ENCODE results near the gene BRD1.

BRD1 gene

GRCh38 chr22:49827853-49828598 is at the start of gene BRD1:
Gene BRD1 (minus strand): TSS chr22:49827873. CDS start chr22:49824317, 3,556 bp downstream.
- peak in 4 of 6 experiments; percentile 28 to 56 (median 34) for DNase-seq

GRCh38 chr22:49873228-49873940 is 45.7 kb upstream of the BRD1 start:
- DNase-seq, result no peak

- DNase-seq, result no peak
These were observed 44.7 kb upstream of the BRD1 start for GRCh38 chr22:49872347-49872746.

GRCh38 chr22:49871482-49871881 is 43.8 kb upstream of the BRD1 start:
- DNase-seq, result no peak

DNA sequence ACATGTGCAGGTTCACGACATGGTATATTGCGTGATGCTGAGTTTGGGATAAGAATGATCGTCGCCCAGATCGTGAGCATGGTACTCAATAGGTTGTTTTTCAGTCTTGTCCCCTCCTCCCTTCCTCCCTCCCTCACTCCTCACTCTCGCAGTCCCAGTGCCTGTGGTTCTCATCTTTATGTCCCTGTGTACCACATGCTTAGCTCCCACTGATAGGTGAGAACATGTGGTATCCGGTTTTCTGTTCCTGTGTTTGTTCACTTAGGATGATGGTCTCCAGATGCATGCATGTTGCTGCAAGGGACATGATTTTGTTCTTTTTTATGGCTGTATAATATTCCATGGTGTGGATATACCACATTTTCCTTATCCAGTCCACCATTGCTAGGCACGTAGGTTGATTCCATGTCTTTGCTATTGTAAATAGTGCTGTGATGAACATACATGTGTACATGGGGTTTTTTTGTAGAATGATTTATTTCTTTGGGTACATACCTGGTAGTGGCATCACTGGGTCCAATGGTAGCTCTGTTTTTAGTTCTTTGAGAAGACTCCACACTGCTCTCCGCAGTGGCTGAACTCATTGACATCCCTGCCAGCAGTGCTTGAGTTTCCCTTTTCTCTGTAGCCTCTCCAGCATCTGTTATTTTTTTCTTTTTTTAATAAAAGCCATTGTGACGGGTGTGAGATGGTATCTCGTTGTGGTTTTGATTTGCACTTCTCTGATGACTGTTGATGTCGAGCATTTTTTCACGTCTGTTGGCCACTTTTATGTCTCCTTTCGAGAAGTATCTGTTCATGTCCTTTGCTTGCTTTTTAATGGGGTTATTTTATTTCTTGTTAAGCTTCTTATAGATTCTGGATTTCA is 42.4 kb upstream of the BRD1 start:
- peak in 3 of 6 experiments; percentile 21 to 47 (median 33) for DNase-seq

DNA sequence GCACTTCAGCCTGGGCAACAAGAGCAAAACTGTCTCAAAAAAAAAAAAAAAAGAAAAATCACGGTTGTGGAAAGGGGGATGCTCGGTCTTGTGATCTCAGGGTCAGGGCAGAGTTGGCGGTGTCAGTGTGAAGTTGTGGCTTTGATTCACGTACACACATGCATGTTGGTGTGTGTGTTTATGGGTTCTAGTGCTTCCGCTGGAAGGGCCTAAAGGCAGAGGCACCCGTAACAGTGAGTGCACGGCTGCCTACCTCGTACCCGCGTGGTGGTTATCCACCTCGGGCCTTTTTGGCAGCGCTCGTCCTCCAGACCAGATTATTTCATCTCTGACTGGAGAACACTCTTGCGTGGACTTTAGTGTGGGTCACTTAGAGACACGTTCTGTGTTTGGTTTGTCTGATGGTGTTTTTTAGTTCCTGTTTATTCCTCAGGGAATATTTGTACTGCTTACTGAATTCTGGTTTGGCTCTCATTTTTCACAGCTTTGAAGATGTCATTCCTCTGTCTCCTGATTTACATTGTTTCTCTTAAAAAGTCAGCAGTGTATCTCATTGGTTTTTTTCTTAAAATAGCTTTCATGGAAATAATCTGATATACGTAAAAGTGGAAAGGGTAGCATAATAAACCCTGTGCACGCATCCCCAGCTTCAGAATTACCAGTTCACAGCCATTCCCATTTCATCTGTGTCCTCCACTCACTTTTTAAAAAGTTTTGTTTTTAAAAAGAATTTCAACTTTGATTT is 41.6 kb upstream of the BRD1 start:
- DNase-seq, result no peak

DNA sequence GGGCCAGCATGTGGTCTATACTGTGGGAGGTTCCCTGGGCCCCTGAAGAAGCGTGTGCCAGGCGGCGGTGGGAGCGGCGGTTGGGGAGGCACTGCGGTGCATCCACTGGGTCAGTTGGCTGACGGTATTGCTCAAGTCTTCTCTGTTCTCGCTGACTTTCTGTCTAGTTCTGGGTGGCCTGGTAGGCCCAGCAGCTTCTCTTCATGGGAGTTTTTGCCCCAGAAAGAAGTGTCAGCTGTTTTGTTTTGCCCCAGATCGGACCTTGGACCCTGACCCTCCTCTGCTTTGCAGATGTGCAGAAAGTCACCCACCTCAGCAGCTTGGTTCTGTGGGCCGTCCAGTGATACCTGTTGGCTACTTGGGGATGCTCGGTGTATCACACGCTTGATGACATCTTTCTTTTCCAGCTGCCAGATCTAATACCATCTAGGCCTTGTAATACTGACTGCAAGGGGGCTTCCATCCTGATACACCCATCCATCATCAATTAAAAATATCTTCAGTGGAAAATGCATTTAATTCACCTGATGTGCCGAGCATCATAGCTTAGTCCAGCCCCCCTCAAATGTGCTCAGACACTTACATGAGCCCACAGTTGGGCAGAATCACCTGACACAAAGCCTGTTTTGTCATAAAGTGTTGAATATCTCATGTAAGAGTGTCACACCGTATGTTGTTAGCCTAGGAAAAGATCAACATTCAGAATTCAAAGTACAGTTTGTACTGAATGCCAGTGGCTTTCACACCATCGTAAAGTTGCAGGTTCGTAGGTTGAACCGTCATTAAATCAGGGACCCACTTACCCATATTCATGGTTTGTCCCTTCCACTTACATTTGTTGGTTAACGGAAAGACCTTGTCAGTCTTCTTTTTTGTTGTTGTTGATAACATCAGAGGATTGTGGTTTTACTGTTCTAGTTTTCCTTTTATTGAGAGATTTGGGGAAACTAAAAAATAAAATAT is 39.9 kb upstream of the BRD1 start:
- no peak for DNase-seq

DNA sequence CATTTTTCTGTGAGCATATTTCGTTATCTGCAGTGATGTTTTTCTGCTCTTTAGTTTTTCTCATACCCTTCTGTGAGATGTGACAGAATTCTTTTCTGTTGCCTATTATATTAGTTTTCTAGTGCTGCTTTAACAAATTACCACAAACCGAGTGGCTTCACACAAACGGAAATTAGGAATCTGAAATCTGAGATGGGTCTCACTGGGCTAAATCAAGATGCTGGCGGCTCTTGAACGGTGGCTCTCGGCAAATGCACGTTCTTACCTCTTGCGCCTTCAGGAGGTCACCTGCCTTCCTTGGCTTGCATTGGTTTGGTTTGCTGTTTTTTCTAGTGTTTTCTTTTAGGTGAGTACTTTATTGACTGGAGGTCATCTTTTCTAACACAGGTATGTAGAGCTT is 39.0 kb upstream of the BRD1 start:
- no peak for DNase-seq

GRCh38 chr22:49866134-49866533 is 38.5 kb upstream of the BRD1 start:
- DNase-seq, result no peak

DNA sequence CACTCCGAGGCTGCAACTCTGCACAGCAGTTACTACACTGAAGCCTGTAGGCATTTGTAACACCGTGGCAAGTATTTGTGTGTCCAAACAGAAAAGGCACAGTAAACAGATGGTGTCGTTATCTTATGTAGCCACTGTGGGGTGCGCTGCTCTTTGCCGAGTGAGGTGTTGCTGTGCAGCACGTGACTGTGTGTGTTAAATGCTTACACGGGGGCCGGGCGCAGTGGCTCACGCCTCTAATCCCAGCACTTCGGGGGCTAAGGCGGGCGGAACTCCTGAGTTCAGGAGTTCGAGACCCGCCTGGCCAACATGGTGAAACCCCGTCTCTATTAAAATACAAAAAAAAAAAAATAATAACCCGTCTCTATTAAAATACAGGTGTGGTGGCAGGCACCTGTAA is 37.5 kb upstream of the BRD1 start:
- no peak for DNase-seq

- DNase-seq, result no peak
These were observed 36.3 kb upstream of the BRD1 start for GRCh38 chr22:49863931-49864330.

DNA sequence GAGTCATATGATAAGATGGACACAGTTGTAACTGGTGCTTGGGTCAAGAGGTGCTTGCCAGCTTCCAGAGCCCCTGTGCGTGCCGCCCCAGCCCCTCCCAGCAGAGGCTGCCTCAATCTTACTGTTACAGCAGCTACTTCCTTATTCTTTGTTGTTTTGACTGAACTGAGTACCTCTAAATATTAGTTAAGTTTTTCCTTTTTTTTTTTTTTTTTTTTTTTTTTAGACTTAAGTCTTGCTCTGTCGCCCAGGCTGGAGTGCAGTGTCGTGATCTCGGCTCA is 34.8 kb upstream of the BRD1 start:
- DNase-seq, result no peak

- no peak for DNase-seq
These were observed 34.2 kb upstream of the BRD1 start for GRCh38 chr22:49861642-49862495.

DNA sequence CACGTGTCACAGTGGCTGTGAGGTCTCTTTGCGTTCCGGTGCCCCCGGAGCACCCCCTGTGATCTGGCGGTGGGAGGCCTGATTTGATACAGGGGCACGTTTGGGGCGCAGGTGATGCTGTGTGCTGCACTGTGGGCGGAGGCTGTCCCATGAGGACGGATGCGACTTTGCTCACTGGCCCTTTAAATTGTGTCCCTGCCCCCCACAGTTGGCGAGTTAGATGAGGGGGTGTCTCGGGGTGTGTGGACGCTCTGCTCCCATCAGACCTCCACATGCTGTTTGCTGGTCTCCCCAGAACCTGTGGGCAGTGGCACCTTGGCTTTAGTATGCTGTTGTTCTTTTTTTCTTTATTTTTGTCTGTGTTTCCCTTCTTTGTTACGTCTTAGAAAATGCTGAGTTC is 31.2 kb upstream of the BRD1 start:
- DNase-seq, result no peak

DNA sequence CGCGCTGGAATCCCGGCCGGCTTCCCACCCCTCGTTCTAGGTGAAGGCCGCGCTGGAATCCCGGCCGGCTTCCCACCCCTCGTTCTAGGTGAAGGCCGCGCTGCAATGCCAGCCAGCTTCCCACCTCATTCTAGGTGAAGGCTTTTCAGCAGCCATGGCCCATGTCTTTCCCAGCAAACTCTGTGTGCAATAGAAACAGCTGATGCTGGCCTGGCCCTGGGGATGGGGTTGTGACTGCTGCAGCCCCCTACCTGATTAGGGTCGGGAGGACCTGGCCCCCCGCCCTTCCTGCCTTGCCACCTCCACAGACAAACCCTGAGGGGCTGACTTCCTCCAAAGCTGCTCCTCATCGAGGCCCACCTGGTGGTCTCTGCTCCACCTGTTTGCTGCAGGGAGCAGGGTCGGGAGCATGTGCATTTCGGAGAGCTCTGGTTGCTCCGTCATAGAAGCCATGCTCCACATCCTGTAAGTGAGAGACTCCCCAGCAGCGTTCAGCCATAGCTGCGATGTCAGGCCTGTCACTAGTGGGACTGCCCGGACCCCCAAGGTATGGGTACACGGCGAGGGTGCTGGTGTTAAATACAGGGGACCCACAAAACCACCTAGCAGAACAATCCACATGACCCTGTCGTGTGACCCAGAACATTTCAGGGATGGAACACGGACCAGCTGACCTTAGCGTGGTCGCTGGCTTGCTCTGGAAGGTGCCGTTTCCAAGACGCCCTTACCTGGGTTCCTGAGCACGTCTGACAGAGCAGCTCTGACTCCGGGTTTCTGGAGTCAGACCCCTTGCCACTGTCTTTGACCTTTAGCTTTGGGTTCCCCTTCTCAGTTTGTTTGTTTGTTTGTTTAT is 29.3 kb upstream of the BRD1 start:
- no peak for DNase-seq

DNA sequence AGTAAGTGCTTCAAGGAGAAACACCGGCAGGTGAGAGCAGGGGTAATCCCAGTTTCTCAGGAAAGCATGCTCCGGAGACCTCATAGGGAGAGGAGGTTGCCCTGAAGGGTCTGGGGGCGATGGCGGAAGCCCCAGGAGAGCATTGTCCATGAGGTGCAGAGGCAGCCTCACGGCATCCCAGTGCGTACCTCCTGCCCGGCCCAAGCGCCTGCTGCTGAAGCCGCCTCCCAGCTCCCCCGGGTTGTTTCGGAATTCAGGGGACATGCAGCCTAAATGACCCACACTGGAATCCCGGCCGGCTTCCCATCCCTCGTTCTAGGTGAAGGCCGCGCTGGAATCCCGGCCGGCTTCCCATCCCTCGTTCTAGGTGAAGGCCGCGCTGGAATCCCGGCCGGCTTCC is 28.7 kb upstream of the BRD1 start:
- no peak for DNase-seq

GRCh38 chr22:49855251-49855911 is 27.7 kb upstream of the BRD1 start:
- DNase-seq, result peak in 3 of 6 experiments; percentile 23 to 41 (median 29)

DNA sequence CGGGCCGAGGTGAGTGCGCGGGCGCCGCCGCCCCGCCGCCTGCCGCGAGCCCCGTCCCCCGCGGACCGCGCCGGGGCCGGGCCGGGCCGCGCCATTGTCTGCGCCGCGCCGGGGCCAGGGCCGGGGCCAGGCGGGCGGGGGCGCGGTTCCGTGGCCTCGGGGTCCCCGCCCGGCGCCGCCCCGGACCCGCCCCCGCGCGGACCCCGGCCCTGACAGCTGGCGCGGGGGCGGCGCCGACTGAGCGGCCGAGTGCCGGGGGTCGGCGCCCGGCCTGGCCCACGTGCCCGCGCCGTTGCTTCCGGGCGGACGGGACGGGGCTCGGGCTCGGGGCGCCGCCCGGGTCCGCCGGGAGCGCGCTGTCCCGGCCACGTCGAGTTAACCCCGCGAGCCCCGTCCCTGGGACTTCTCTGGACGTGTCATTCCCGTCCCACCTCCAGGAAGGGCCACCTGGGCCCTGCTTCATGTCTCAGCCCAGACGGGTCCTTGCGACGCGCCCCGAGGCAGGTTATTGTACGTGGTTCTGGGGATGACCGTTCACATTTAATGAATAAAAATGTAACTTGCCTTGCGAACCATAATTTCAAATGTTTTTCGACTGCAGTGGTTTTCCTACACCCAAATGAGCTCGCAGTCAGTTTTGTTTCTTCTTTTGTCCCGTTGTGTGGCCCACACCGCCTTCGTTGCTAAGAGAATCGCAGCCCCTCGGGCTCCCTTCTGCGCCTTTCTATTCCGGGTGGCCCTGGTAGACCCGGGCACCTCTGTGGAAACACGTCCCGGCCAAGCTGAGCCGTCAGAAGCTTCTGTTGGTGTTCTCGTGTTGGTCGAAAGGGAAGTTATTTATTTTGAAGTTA is 26.5 kb upstream of the BRD1 start:
- DNase-seq, result peak in 4 of 6 experiments; percentile 20 to 58 (median 32)
